Measurements from ENCODE around the gene TEX9. TPM values are rescaled to one million over a fixed set of nuclear protein-coding genes. Genes with fewer than 3 reads are reported as not detected.

Gene TEX9
- polyA plus RNA-seq, 3 donors = 0.03 to 0.46 TPM; not detected in 1

DNA sequence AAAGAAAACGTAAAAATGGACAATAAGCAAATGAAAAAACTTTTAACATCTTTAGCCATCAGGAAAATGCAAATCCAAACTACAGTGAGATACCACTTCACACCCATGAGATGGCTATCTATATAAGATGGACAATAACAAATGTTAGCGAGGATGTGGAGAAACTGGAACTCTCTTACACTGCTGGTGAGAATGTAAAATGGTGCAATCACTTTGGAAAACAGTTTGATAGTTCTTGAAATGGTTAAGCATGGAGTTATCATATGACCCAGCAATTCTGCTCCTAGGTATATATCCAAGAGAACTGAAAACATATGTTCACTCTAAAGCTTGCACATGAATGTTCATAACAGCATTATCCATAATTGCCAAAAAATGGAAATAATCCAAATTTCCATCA is 21.3 kb upstream of the TEX9 start:
- Histone ChIP-seq H3K4me2 (replicated peaks; ENCODE audit: extremely low read depth, low read length, poor library complexity, severe bottlenecking) (no peak overlapping the region), H3K4me3 (replicated peaks in 1 of 3; ENCODE audit: low read depth in 2 of 3, low read length in 3 of 3) (no peak overlapping the region), H3K27ac (ENCODE audit: low read depth in 1 of 2, low read length in 2 of 2) (no peak overlapping the region), H3K9ac (ENCODE audit: insufficient read depth, low read length, poor library complexity, severe bottlenecking) (no peak overlapping the region), H4K20me1 (ENCODE audit: insufficient read depth, low read length) (no peaks in the 10 kb centered on the region), H3K4me1 (ENCODE audit: control insufficient read depth in 1 of 2, insufficient read depth in 2 of 2, low read length in 2 of 2) (no peaks in the 10 kb centered on the region), H3K27me3 (ENCODE audit: control insufficient read depth in 2 of 2, insufficient read depth in 2 of 2, low read length in 2 of 2) (no peaks in the 10 kb centered on the region), H3K79me2 (ENCODE audit: insufficient read depth, low read length) (no peaks in the 10 kb centered on the region), H3K36me3 (replicated peaks in 1 of 2; ENCODE audit: control insufficient read depth in 1 of 2, insufficient read depth in 2 of 2, low read length in 2 of 2) (no peaks in the 10 kb centered on the region), H2AFZ (ENCODE audit: insufficient read depth, low read depth, low read length, poor library complexity, severe bottlenecking) (no peak overlapping the region), H3K9me3 (replicated peaks in 1 of 2; ENCODE audit: control insufficient read depth in 1 of 2, insufficient read depth in 1 of 2, low read length in 2 of 2) (no peaks in the 10 kb centered on the region)
- H3K4me1 Mint-ChIP-seq = no peaks in the 10 kb centered on the region
- no CpG with 5 or more reads among the region's 2 CpGs for WGBS (ENCODE audit: insufficient coverage)
- H3K4me3 Mint-ChIP-seq = no peak overlapping the region
- H3K9me3 Mint-ChIP-seq = peaks cover 0 to 4% (median 2%) of the 10 kb centered on the region in 7 donors
- H3K27ac Mint-ChIP-seq = no peak overlapping the region
- TF ChIP-seq, protein P1, sequence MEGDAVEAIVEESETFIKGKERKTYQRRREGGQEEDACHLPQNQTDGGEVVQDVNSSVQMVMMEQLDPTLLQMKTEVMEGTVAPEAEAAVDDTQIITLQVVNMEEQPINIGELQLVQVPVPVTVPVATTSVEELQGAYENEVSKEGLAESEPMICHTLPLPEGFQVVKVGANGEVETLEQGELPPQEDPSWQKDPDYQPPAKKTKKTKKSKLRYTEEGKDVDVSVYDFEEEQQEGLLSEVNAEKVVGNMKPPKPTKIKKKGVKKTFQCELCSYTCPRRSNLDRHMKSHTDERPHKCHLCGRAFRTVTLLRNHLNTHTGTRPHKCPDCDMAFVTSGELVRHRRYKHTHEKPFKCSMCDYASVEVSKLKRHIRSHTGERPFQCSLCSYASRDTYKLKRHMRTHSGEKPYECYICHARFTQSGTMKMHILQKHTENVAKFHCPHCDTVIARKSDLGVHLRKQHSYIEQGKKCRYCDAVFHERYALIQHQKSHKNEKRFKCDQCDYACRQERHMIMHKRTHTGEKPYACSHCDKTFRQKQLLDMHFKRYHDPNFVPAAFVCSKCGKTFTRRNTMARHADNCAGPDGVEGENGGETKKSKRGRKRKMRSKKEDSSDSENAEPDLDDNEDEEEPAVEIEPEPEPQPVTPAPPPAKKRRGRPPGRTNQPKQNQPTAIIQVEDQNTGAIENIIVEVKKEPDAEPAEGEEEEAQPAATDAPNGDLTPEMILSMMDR (IDR thresholded peaks at IDR 0.05) = no peak
- no peaks in the 10 kb centered on the region for H3K36me3 Mint-ChIP-seq
- intact Hi-C loops (cut with micrococcal nuclease) = no loop called here
- DNase-seq = no peak
- peaks cover 0 to 1% (median 0%) of the 10 kb centered on the region in 3 donors for H3K27me3 Mint-ChIP-seq (ENCODE audit: low read depth in 3 of 3)

DNA sequence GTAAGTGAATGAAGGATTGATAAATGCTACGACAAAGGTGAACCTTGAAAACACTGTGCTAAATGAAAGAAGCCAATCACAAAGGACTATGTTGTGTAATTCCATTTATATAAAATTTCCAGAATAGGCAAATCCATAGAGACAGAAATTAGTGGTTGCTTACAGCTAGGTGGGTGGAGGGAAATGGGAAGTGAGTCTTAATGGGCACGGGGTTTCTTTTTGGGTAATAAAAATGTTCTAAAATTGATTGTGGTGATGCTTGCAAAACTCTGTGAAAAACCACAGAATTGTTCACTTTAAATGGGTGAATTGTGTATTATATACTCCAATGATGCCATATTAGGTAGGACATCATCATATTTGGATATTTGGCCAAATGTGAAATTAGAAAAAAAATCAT is 20.9 kb upstream of the TEX9 start:
- H4K20me1 ChIP-seq (ENCODE audit: insufficient read depth, low read length) = no peaks in the 10 kb centered on the region
- no peaks in the 10 kb centered on the region for H3K27me3 ChIP-seq (ENCODE audit: control insufficient read depth in 2 of 2, insufficient read depth in 2 of 2, low read length in 2 of 2)
- WGBS (ENCODE audit: insufficient coverage) = no CpG with 5 or more reads among the region's 2 CpGs
- peaks cover 0 to 5% (median 0%) of the 10 kb centered on the region in 7 donors for H3K9me3 Mint-ChIP-seq
- H3K4me3 Mint-ChIP-seq = no peak overlapping the region
- no peak overlapping the region for H3K27ac ChIP-seq (ENCODE audit: low read depth in 1 of 2, low read length in 2 of 2)
- no peaks in the 10 kb centered on the region for H3K4me1 Mint-ChIP-seq
- TF ChIP-seq, protein P1 (IDR thresholded peaks at IDR 0.05) = no peak
- no peak for DNase-seq
- no peaks in the 10 kb centered on the region for H3K4me1 ChIP-seq (ENCODE audit: control insufficient read depth in 1 of 2, insufficient read depth in 2 of 2, low read length in 2 of 2)
- H3K9ac ChIP-seq (ENCODE audit: insufficient read depth, low read length, poor library complexity, severe bottlenecking) = no peak overlapping the region
- no peak overlapping the region for H3K4me3 ChIP-seq (replicated peaks in 1 of 3; ENCODE audit: low read depth in 2 of 3, low read length in 3 of 3)
- H3K27ac Mint-ChIP-seq = no peak overlapping the region
- intact Hi-C loops (cut with micrococcal nuclease) = no loop called here
- H3K79me2 ChIP-seq (ENCODE audit: insufficient read depth, low read length) = no peaks in the 10 kb centered on the region
- H3K36me3 Mint-ChIP-seq = no peaks in the 10 kb centered on the region
- no peaks in the 10 kb centered on the region for H3K9me3 ChIP-seq (replicated peaks in 1 of 2; ENCODE audit: control insufficient read depth in 1 of 2, insufficient read depth in 1 of 2, low read length in 2 of 2)
- no peak overlapping the region for H3K4me2 ChIP-seq (replicated peaks; ENCODE audit: extremely low read depth, low read length, poor library complexity, severe bottlenecking)
- H3K27me3 Mint-ChIP-seq (ENCODE audit: low read depth in 3 of 3) = peaks cover 0 to 1% (median 0%) of the 10 kb centered on the region in 3 donors
- H2AFZ ChIP-seq (ENCODE audit: insufficient read depth, low read depth, low read length, poor library complexity, severe bottlenecking) = no peak overlapping the region
- no peaks in the 10 kb centered on the region for H3K36me3 ChIP-seq (replicated peaks in 1 of 2; ENCODE audit: control insufficient read depth in 1 of 2, insufficient read depth in 2 of 2, low read length in 2 of 2)
